Measurements from ENCODE around the gene COASY. TPM values are rescaled to one million over a fixed set of nuclear protein-coding genes. Genes with fewer than 3 reads are reported as not detected.

The COASY gene
- total RNA-seq (10 to 100 TPM; 25.9 to 93.2 TPM), polyA plus RNA-seq (10 to 100 TPM; 57.3 to 71.3 TPM)
- long read RNA-seq, donor 1, partial matches to known transcripts, result 0 of 6 reads
- long read RNA-seq, donor 1, other reads (novel, unspliced or antisense), result 0 of 6 reads
- long read RNA-seq, donor 2, partial matches to known transcripts, result 0 of 3 reads
- long read RNA-seq, donor 2, other reads (novel, unspliced or antisense), result 0 of 3 reads
- long read RNA-seq, donor 3, partial matches to known transcripts, result 0 of 1 reads
- long read RNA-seq, donor 3, other reads (novel, unspliced or antisense), result 0 of 1 reads
- long read RNA-seq, donor 4, partial matches to known transcripts, result 0 of 3 reads
- long read RNA-seq, donor 4, other reads (novel, unspliced or antisense), result 0 of 3 reads
- long read RNA-seq, donor 5, partial matches to known transcripts, result 0 of 11 reads
- long read RNA-seq, donor 5, other reads (novel, unspliced or antisense), result 6 of 11 reads

- Histone ChIP-seq H3K4me1 (ENCODE audit: control insufficient read depth in 5 of 5, insufficient read depth in 5 of 5, low read length in 5 of 5) (peaks cover 3 to 29% (median 18%) of the 10 kb centered on the region in 5 donors), H3K9ac (ENCODE audit: insufficient read depth in 1 of 2, low read length in 2 of 2) (peak within 1 kb of the TSS; percentile 78 to 95), H3K4me3 (peak within 1 kb of the TSS; percentile 97), H3K27me3 (ENCODE audit: control insufficient read depth in 3 of 3, insufficient read depth in 3 of 3, low read length in 2 of 3) (no peaks in the 10 kb centered on the region), H3K36me3 (ENCODE audit: control insufficient read depth in 4 of 4, insufficient read depth in 4 of 4, low read length in 4 of 4) (peaks cover 0 to 22% (median 18%) of the 10 kb centered on the region in 4 donors), H3K9me3 (ENCODE audit: control insufficient read depth in 4 of 4, insufficient read depth in 3 of 4, low read length in 3 of 4) (no peaks in the 10 kb centered on the region), H3K27ac (ENCODE audit: low read depth in 1 of 2, low read length in 1 of 2) (peak within 1 kb of the TSS; percentile 79 to 94)
- 0% methylated on average over 26 of the region's 26 CpGs for WGBS, 2 donors
- TF ChIP-seq CTCF (IDR thresholded peaks at IDR 0.05; ENCODE audit: control extremely low read depth, extremely low read depth), result no peak
- ATAC-seq (ENCODE audit: insufficient read depth, low FRiP score) (peak; percentile 83), DNase-seq (peak; percentile 97 to 99 (median 98))
These were observed at the start of gene COASY for GRCh38 chr17:42561897-42562387. TSS of gene COASY (plus strand) at chr17:42562148. CDS start at chr17:42562623, 475 bp downstream.

- H3K27me3 ChIP-seq (ENCODE audit: control insufficient read depth in 3 of 3, insufficient read depth in 3 of 3, low read length in 2 of 3), result no peaks in the 10 kb centered on the region
- DNase-seq, result no peak
- no peak overlapping the region for H3K4me3 ChIP-seq
- no peak for ATAC-seq (ENCODE audit: insufficient read depth, low FRiP score)
- H3K36me3 ChIP-seq (ENCODE audit: control insufficient read depth in 4 of 4, insufficient read depth in 4 of 4, low read length in 4 of 4), result peaks cover 16 to 47% (median 29%) of the 10 kb centered on the region in 4 donors
- no peak for TF ChIP-seq CTCF (IDR thresholded peaks at IDR 0.05; ENCODE audit: control extremely low read depth, extremely low read depth)
- 88 to 91% methylated on average over 9 of the region's 9 CpGs for WGBS, 2 donors
- H3K9me3 ChIP-seq (ENCODE audit: control insufficient read depth in 4 of 4, insufficient read depth in 3 of 4, low read length in 3 of 4), result no peaks in the 10 kb centered on the region
- no peak overlapping the region for H3K9ac ChIP-seq (ENCODE audit: insufficient read depth in 1 of 2, low read length in 2 of 2)
- H3K27ac ChIP-seq (ENCODE audit: low read depth in 1 of 2, low read length in 1 of 2), result peak overlapping the region in 1 of 2 donors; percentile 73
- H3K4me1 ChIP-seq (ENCODE audit: control insufficient read depth in 5 of 5, insufficient read depth in 5 of 5, low read length in 5 of 5), result peaks cover 0 to 10% (median 0%) of the 10 kb centered on the region in 5 donors
These were observed 49.7 kb upstream of the COASY start for GRCh38 chr17:42512246-42512645.

- no peaks in the 10 kb centered on the region for H3K9me3 ChIP-seq (ENCODE audit: control insufficient read depth in 4 of 4, insufficient read depth in 3 of 4, low read length in 3 of 4)
- H3K4me3 ChIP-seq, result no peak overlapping the region
- H3K27ac ChIP-seq (ENCODE audit: low read depth in 1 of 2, low read length in 1 of 2), result peak overlapping the region in 1 of 2 donors; percentile 73
- DNase-seq, result no peak
- peaks cover under 1 to 12% (median 3%) of the 10 kb centered on the region in 5 donors for H3K4me1 ChIP-seq (ENCODE audit: control insufficient read depth in 5 of 5, insufficient read depth in 5 of 5, low read length in 5 of 5)
- H3K36me3 ChIP-seq (ENCODE audit: control insufficient read depth in 4 of 4, insufficient read depth in 4 of 4, low read length in 4 of 4), result peaks cover 11 to 45% (median 26%) of the 10 kb centered on the region in 4 donors
- ATAC-seq (ENCODE audit: insufficient read depth, low FRiP score), result no peak
- TF ChIP-seq CTCF (IDR thresholded peaks at IDR 0.05; ENCODE audit: control extremely low read depth, extremely low read depth), result no peak
- WGBS, 2 donors, result 73 to 85% methylated on average over 6 of the region's 6 CpGs
- H3K9ac ChIP-seq (ENCODE audit: insufficient read depth in 1 of 2, low read length in 2 of 2), result no peak overlapping the region
- H3K27me3 ChIP-seq (ENCODE audit: control insufficient read depth in 3 of 3, insufficient read depth in 3 of 3, low read length in 2 of 3), result no peaks in the 10 kb centered on the region
These were observed 49.2 kb upstream of the COASY start for GRCh38 chr17:42512733-42513251.
